Panc1 (cell line): Measurements from ENCODE around the gene OPN5. TPM values are rescaled to one million over a fixed set of nuclear protein-coding genes. Genes with fewer than 3 reads are reported as not detected.

Source experiments
- ATAC-seq: fragments of 200-7000 bp; cut with Tn5 transposase; 2 replicates; pipeline ENCODE4 v1.9.1; 2020; ENCODE audit warnings: mild to moderate bottlenecking, moderate library complexity
- BruUV-seq: library from RNA; stranded (reverse); fragments of 400-500 nt; replicated peaks from 2 replicates; lab custom pipeline; 2021; lab: Mats Ljungman, UMichigan
- CTCF ChIA-PET: fragments of 300-600 bp; sonication (Branson Sonifier 250); formaldehyde crosslinking; loops from one replicate; lab custom pipeline; 2022; ENCODE audit warnings: antibody characterized with exemption; lab: Charles Lee
- POLR2A ChIA-PET: fragments of 300-600 bp; sonication (Branson Sonifier 250); formaldehyde crosslinking; loops from one replicate; lab custom pipeline; 2022; ENCODE audit warnings: antibody characterized with exemption; lab: Charles Lee
- DNase-seq: peaks from one replicate; pipeline ENCODE4 v3.0.0-alpha.2; 2010; ENCODE audit warnings: low read depth, low spot score
- H3K27ac ChIP-seq: 2 replicates; pipeline ENCODE4 v1.5.1; 2011; ENCODE audit warnings: mild to moderate bottlenecking, low read length, inconsistent platforms
- H3K27me3 ChIP-seq: fragments of 200-500 bp; sonication (Bioruptor generic); 2 replicates; pipeline ENCODE4 v1.6.0; 2014; ENCODE audit warnings: low read length, inconsistent platforms; ENCODE audit not compliant: control insufficient read depth, insufficient read depth
- H3K36me3 ChIP-seq: fragments of 200-500 bp; sonication (Bioruptor generic); 2 replicates; pipeline ENCODE4 v1.5.1; 2014; ENCODE audit warnings: inconsistent platforms, mild to moderate bottlenecking, low read length, moderate library complexity; ENCODE audit not compliant: control insufficient read depth, insufficient read depth
- H3K4me1 ChIP-seq: 2 replicates; pipeline ENCODE4 v1.5.1; 2011; ENCODE audit warnings: inconsistent platforms, mild to moderate bottlenecking, low read length, moderate library complexity; ENCODE audit not compliant: control insufficient read depth, insufficient read depth
- H3K4me3 ChIP-seq, 2 experiments: 2 replicates each; pipeline ENCODE4 v1.5.1; 2011 to 2012; ENCODE audit warnings: low read depth in 2 of 2, low read length in 2 of 2, mild to moderate bottlenecking in 2 of 2, inconsistent platforms in 1 of 2, moderate library complexity in 1 of 2
- H3K9me3 ChIP-seq: fragments of 200-500 bp; sonication (Bioruptor generic); 2 replicates; pipeline ENCODE4 v1.5.1; 2014; ENCODE audit warnings: low read depth, mild to moderate bottlenecking, inconsistent platforms, low read length, moderate library complexity; ENCODE audit not compliant: control insufficient read depth, insufficient read depth
- POLR2AphosphoS5 ChIP-seq: IDR thresholded peaks from 2 replicates; pipeline ENCODE4 v1.6.1; 2012; ENCODE audit warnings: mild to moderate bottlenecking, low read depth, low read length, moderate library complexity
- SIN3A ChIP-seq: IDR thresholded peaks from 2 replicates; pipeline ENCODE4 v1.6.1; 2012; ENCODE audit warnings: low read depth, mild to moderate bottlenecking, low read length, moderate library complexity, borderline replicate concordance; ENCODE audit not compliant: insufficient read depth
- TCF7L2 ChIP-seq: IDR thresholded peaks from 2 replicates; pipeline ENCODE4 v1.6.1; 2011; ENCODE audit warnings: mild to moderate bottlenecking, low read depth, low read length, inconsistent platforms
- in situ Hi-C: cut with HindIII; loops from 2 replicates; pipeline ENCODE4 v1.10.0; 2016; ENCODE audit warnings: low sequenced_read_pairs, low pct_unique_long_range_greater_than_20kb
- intact Hi-C: fragments of 100-400 bp; cut with micrococcal nuclease; formaldehyde crosslinking; loops from one replicate; pipeline ENCODE4 v1.10.0; 2022; ENCODE audit not compliant: unreplicated experiment
- total RNA-seq: library from RNA; stranded (reverse); gene quantifications from one replicate; pipeline ENCODE4 v1.2.1, GENCODE V29; 2021; ENCODE audit not compliant: unreplicated experiment
- TF ChIP-seq, protein P1 (sequence below): fragments of 450-650 bp; IDR thresholded peaks from 2 replicates; pipeline ENCODE4 v1.5.1; 2017; ENCODE audit warnings: mild to moderate bottlenecking
- TF ChIP-seq, protein P2 (sequence below), 2 experiments: IDR thresholded peaks; 2 replicates each; pipeline ENCODE4 v1.6.1; 2011 to 2012; ENCODE audit warnings: low read depth in 2 of 2, control low read depth in 1 of 2, low read length in 1 of 2, mild to moderate bottlenecking in 1 of 2, moderate library complexity in 1 of 2; ENCODE audit not compliant: insufficient read depth in 1 of 2

The OPN5 gene
- total RNA-seq, 1 experiment from 2014 or later: not detected

DNA sequence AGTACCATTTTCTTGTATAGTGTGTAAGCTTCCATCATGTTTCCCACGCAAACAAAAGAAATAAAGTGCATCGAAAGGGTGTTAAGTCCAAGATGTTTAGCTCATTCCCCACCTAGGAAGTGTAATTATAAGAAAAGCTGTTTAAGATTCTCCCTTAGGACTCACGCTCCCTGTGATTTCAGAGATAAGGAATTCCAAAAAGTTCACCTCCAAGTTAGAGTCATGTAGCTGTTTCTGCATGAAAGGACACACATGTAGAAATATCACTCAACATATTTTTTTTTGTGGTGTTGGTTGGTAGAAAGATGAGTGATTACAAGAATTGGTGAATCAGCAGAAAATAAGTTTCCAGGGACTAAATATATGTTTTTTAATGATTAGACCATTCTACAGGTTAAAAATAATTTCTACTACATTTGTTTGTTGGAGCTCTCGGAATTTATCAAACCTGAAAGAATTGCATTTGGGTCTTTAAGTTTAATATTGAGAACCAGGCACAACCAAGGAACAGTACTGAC lies 10.4 kb downstream of the OPN5 start:
- Histone ChIP-seq H3K9me3 (no peaks in the 10 kb centered on the region), H3K4me3 (no peak overlapping the region), H3K4me1 (no peaks in the 10 kb centered on the region), H3K36me3 (no peaks in the 10 kb centered on the region), H3K27ac (no peak overlapping the region), H3K27me3 (no peaks in the 10 kb centered on the region)
- in situ Hi-C loops (no loop called here), intact Hi-C loops (no loop called here)
- TF ChIP-seq POLR2AphosphoS5 (no peak), TCF7L2 (no peak), SIN3A (no peak)
- TF ChIP-seq, protein P1, sequence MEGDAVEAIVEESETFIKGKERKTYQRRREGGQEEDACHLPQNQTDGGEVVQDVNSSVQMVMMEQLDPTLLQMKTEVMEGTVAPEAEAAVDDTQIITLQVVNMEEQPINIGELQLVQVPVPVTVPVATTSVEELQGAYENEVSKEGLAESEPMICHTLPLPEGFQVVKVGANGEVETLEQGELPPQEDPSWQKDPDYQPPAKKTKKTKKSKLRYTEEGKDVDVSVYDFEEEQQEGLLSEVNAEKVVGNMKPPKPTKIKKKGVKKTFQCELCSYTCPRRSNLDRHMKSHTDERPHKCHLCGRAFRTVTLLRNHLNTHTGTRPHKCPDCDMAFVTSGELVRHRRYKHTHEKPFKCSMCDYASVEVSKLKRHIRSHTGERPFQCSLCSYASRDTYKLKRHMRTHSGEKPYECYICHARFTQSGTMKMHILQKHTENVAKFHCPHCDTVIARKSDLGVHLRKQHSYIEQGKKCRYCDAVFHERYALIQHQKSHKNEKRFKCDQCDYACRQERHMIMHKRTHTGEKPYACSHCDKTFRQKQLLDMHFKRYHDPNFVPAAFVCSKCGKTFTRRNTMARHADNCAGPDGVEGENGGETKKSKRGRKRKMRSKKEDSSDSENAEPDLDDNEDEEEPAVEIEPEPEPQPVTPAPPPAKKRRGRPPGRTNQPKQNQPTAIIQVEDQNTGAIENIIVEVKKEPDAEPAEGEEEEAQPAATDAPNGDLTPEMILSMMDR: no peak
- TF ChIP-seq, protein P2, sequence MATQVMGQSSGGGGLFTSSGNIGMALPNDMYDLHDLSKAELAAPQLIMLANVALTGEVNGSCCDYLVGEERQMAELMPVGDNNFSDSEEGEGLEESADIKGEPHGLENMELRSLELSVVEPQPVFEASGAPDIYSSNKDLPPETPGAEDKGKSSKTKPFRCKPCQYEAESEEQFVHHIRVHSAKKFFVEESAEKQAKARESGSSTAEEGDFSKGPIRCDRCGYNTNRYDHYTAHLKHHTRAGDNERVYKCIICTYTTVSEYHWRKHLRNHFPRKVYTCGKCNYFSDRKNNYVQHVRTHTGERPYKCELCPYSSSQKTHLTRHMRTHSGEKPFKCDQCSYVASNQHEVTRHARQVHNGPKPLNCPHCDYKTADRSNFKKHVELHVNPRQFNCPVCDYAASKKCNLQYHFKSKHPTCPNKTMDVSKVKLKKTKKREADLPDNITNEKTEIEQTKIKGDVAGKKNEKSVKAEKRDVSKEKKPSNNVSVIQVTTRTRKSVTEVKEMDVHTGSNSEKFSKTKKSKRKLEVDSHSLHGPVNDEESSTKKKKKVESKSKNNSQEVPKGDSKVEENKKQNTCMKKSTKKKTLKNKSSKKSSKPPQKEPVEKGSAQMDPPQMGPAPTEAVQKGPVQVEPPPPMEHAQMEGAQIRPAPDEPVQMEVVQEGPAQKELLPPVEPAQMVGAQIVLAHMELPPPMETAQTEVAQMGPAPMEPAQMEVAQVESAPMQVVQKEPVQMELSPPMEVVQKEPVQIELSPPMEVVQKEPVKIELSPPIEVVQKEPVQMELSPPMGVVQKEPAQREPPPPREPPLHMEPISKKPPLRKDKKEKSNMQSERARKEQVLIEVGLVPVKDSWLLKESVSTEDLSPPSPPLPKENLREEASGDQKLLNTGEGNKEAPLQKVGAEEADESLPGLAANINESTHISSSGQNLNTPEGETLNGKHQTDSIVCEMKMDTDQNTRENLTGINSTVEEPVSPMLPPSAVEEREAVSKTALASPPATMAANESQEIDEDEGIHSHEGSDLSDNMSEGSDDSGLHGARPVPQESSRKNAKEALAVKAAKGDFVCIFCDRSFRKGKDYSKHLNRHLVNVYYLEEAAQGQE (IDR thresholded peaks at IDR 0.05; ENCODE audit: insufficient read depth in 1 of 2, low read depth in 2 of 2, low read length in 1 of 2): no peak
- no peak for ATAC-seq
- no peak for DNase-seq
- ChIA-PET CTCF (no interaction called here), POLR2A (no interaction called here)
- BruUV-seq: no TSS peak

DNA sequence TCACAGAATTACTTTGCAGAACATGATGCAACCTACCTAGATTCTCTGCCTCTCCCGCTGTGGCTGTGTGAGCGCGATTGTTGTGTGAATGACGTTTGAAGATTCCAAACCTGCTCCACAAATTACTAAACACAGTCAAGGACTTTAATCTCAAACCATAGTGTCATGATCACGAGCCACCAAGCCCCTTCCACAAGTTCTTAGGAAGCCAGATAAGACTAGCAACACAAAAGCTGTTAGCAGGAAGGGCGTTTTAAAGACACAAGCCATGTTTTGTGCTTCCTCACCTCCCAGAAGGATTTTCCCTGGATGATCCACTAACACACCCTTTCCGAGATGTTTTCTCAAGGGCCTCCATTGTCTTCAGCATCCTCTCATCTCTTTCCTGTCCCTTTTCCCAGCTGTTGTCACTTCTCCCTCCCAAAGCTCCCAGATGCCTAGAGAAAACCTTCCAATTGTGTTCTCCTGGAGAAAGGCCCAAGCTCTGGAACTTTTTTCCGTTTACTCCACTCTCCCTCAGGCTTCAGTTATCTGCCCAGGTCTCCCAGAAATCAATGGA lies 12.8 kb downstream of the OPN5 start:
- ChIA-PET POLR2A (no interaction called here), CTCF (no interaction called here)
- in situ Hi-C loops: no loop called here
- BruUV-seq: no TSS peak
- no peaks in the 10 kb centered on the region for H3K9me3 ChIP-seq
- no peaks in the 10 kb centered on the region for H3K4me1 ChIP-seq
- intact Hi-C loops: no loop called here
- no peak overlapping the region for H3K4me3 ChIP-seq
- H3K36me3 ChIP-seq: no peaks in the 10 kb centered on the region
- no peak for DNase-seq
- no peak for ATAC-seq
- H3K27me3 ChIP-seq: no peaks in the 10 kb centered on the region
- no peak overlapping the region for H3K27ac ChIP-seq
- TF ChIP-seq, protein P2 (IDR thresholded peaks at IDR 0.05; ENCODE audit: insufficient read depth in 1 of 2, low read depth in 2 of 2, low read length in 1 of 2): no peak
- TF ChIP-seq TCF7L2 (no peak), SIN3A (no peak)
- TF ChIP-seq, protein P1: no peak
